GM19397 (cell line): ENCODE results near the gene NIPAL1.
A peak's percentile ranks its signal among the peaks of the same experiment; 100 is the strongest.

Source experiments
- ATAC-seq: cut with Tn5 transposase; IDR thresholded peaks from one replicate; pipeline ENCODE4 v1.9.1; 2021; ENCODE audit warnings: mild to moderate bottlenecking, moderate library complexity; ENCODE audit not compliant: unreplicated experiment

NIPAL1 gene

GRCh38 chr4:48058617-48059530 is 42.3 kb downstream of the NIPAL1 start:
- no peak for ATAC-seq

- ATAC-seq: no peak
These were observed 47.8 kb downstream of the NIPAL1 start for GRCh38 chr4:48064349-48064748.

GRCh38 chr4:48065587-48066052 is 49.0 kb downstream of the NIPAL1 start:
- peak; percentile 64 for ATAC-seq

GRCh38 chr4:48067536-48067935 is 51.0 kb downstream of the NIPAL1 start:
- no peak for ATAC-seq

- ATAC-seq: no peak
These were observed 51.6 kb downstream of the NIPAL1 start for GRCh38 chr4:48068182-48068581.

- no peak for ATAC-seq
These were observed 52.5 kb downstream of the NIPAL1 start for GRCh38 chr4:48069026-48069425.

GRCh38 chr4:48071191-48071590 is 54.6 kb downstream of the NIPAL1 start:
- no peak for ATAC-seq

- ATAC-seq: no peak
These were observed 57.1 kb downstream of the NIPAL1 start for GRCh38 chr4:48073567-48074103.

GRCh38 chr4:48074657-48075056 is 58.1 kb downstream of the NIPAL1 start:
- no peak for ATAC-seq

GRCh38 chr4:48078425-48078824 is 61.9 kb downstream of the NIPAL1 start:
- ATAC-seq: no peak

GRCh38 chr4:48078862-48079655 is 62.5 kb downstream of the NIPAL1 start:
- ATAC-seq: no peak

GRCh38 chr4:48079972-48080391 is 63.4 kb downstream of the NIPAL1 start:
- no peak for ATAC-seq

- ATAC-seq: no peak
These were observed 64.6 kb downstream of the NIPAL1 start for GRCh38 chr4:48081196-48081595.

GRCh38 chr4:48082956-48083355 is 66.4 kb downstream of the NIPAL1 start:
- no peak for ATAC-seq

- ATAC-seq: no peak
These were observed 69.4 kb downstream of the NIPAL1 start for GRCh38 chr4:48085821-48086589.
